ENCODE measurements around the gene IFT27.

Gene IFT27

GRCh38 chr22:36714110-36714509 lies 61.8 kb downstream of the IFT27 start:
- H3K27ac ChIP-seq (ENCODE audit: low read depth, low read length), result no peak overlapping the region
- peaks cover 0 to 5% (median 3%) of the 10 kb centered on the region in 5 donors for H3K27me3 ChIP-seq (ENCODE audit: control insufficient read depth in 5 of 5, insufficient read depth in 4 of 5, low read length in 5 of 5)
- no peak overlapping the region for H3K9ac ChIP-seq (ENCODE audit: low read length in 5 of 5)
- no peaks in the 10 kb centered on the region for H3K36me3 ChIP-seq (ENCODE audit: control insufficient read depth in 5 of 5, insufficient read depth in 5 of 5, low read length in 5 of 5)
- H3K4me1 ChIP-seq (ENCODE audit: control insufficient read depth in 5 of 5, insufficient read depth in 5 of 5, low read length in 5 of 5), result no peaks in the 10 kb centered on the region
- no peak overlapping the region for H3K4me3 ChIP-seq (ENCODE audit: low read depth in 1 of 5, low read length in 5 of 5)
- no peaks in the 10 kb centered on the region for H3K9me3 ChIP-seq (ENCODE audit: control insufficient read depth in 5 of 5, low read length in 5 of 5)

GRCh38 chr22:36713436-36713835 lies 62.5 kb downstream of the IFT27 start:
- no peak overlapping the region for H3K4me3 ChIP-seq (ENCODE audit: low read depth in 1 of 5, low read length in 5 of 5)
- H3K4me1 ChIP-seq (ENCODE audit: control insufficient read depth in 5 of 5, insufficient read depth in 5 of 5, low read length in 5 of 5), result no peaks in the 10 kb centered on the region
- H3K36me3 ChIP-seq (ENCODE audit: control insufficient read depth in 5 of 5, insufficient read depth in 5 of 5, low read length in 5 of 5), result no peaks in the 10 kb centered on the region
- H3K9me3 ChIP-seq (ENCODE audit: control insufficient read depth in 5 of 5, low read length in 5 of 5), result no peaks in the 10 kb centered on the region
- no peak overlapping the region for H3K27ac ChIP-seq (ENCODE audit: low read depth, low read length)
- no peak overlapping the region for H3K9ac ChIP-seq (ENCODE audit: low read length in 5 of 5)
- H3K27me3 ChIP-seq (ENCODE audit: control insufficient read depth in 5 of 5, insufficient read depth in 4 of 5, low read length in 5 of 5), result peaks cover 0 to 7% (median 5%) of the 10 kb centered on the region in 5 donors
